Left lung (tissue), 10 donors: ENCODE results near the gene LDB2. TPM values are rescaled to one million over a fixed set of nuclear protein-coding genes. Genes with fewer than 3 reads are reported as not detected.
A peak's percentile ranks its signal among the peaks of the same experiment; 100 is the strongest.
"Not testable (repeated sequence)": the region's sequence is repeated elsewhere in the genome, so short reads cannot be mapped to it uniquely, and the experiment has no call there.

Experiments used
- ATAC-seq: fragments of 200-7000 bp; cut with Tn5 transposase; one replicate; pipeline ENCODE4 v1.9.1; 2020; ENCODE audit warnings: moderate library complexity
- DNase-seq, 4 donors: peaks; one replicate each; pipeline ENCODE4 v3.0.0-alpha.2; 2013 to 2020
- H3K27ac ChIP-seq, 2 donors: fragments of 200-600 bp; sonication (generic) in 1 of 2; one replicate each; pipeline versions ENCODE4 v1.5.0 to v1.8.0; 2020 to 2021
- H3K27me3 ChIP-seq, 2 donors: fragments of 200-600 bp; sonication (generic) in 1 of 2; one replicate each; pipeline versions ENCODE4 v1.5.0 to v1.8.0; 2020 to 2021
- H3K36me3 ChIP-seq, 2 donors: fragments of 200-600 bp; sonication (generic) in 1 of 2; one replicate each; pipeline versions ENCODE4 v1.5.0 to v1.8.0; 2020 to 2021
- H3K4me1 ChIP-seq, 2 donors: fragments of 200-600 bp; one replicate each; pipeline ENCODE4 v1.8.0; 2021
- H3K4me3 ChIP-seq, 2 donors: fragments of 200-600 bp; sonication (generic) in 1 of 2; one replicate each; pipeline versions ENCODE4 v1.5.0 to v1.8.0; 2020 to 2021; ENCODE audit warnings: mild to moderate bottlenecking in 1 of 2
- H3K9me3 ChIP-seq, 2 donors: fragments of 200-600 bp; sonication (generic) in 1 of 2; one replicate each; pipeline versions ENCODE4 v1.5.0 to v1.8.0; 2020 to 2021
- CTCF ChIP-seq, 2 donors: fragments of 200-600 bp; sonication (generic) in 1 of 2; IDR thresholded peaks; one replicate each; pipeline versions ENCODE4 v1.5.0 to v1.8.0; 2021; ENCODE audit warnings: antibody characterized with exemption in 2 of 2
- intact Hi-C, 2 donors: fragments of 100-400 bp; cut with DNase I; formaldehyde crosslinking; loops; one replicate each; pipeline versions ENCODE4 v1.11.2 to v1.14.2; 2022
- polyA plus RNA-seq, 6 donors: library from polyadenylated mRNA; unstranded; fragments of 120-200 nt; gene quantifications; one replicate each; pipeline ENCODE4 v1.2.1, GENCODE V29; 2013; ENCODE audit not compliant: insufficient read length in 6 of 6
- total RNA-seq, 2 donors: library from RNA; stranded (reverse); fragmentation: NEBNext Ultra II Directional; extraction: Animal tissue kit (Norgen Biotek cat#: 25700); gene quantifications; one replicate each; pipeline ENCODE4 v1.2.1, GENCODE V29; 2021
- donor health status: DM: no; HTN: yes; CAD: no.
- donor health status: DM: no; HTN: no; CAD: no.

The LDB2 gene
- total and polyA plus RNA-seq, 8 donors = 37.7 to 97.0 (median 78.5) TPM

GRCh38 chr4:16931339-16932305 is 33.2 kb upstream of the LDB2 start:
- Histone ChIP-seq H3K4me1 (no peaks in the 10 kb centered on the region), H3K4me3 (no peak overlapping the region), H3K27me3 (no peaks in the 10 kb centered on the region), H3K36me3 (no peaks in the 10 kb centered on the region), H3K9me3 (no peaks in the 10 kb centered on the region), H3K27ac (no peak overlapping the region)
- ATAC-seq (no peak), DNase-seq (no peak)
- no peak for TF ChIP-seq CTCF (IDR thresholded peaks at IDR 0.05)
- intact Hi-C loops = no loop called here

GRCh38 chr4:16926214-16926613 is 27.8 kb upstream of the LDB2 start:
- no peaks in the 10 kb centered on the region for H3K36me3 ChIP-seq
- H3K27me3 ChIP-seq = no peaks in the 10 kb centered on the region
- DNase-seq (no peak), ATAC-seq (no peak)
- intact Hi-C loops = no loop called here
- no peaks in the 10 kb centered on the region for H3K9me3 ChIP-seq
- no peak overlapping the region for H3K27ac ChIP-seq
- no peaks in the 10 kb centered on the region for H3K4me1 ChIP-seq
- TF ChIP-seq CTCF (IDR thresholded peaks at IDR 0.05) = no peak
- no peak overlapping the region for H3K4me3 ChIP-seq

GRCh38 chr4:16918716-16919115 is 20.3 kb upstream of the LDB2 start:
- H3K4me3 ChIP-seq, ATAC-seq, H3K4me1 ChIP-seq, intact Hi-C loops, H3K9me3 ChIP-seq, H3K27me3 ChIP-seq, H3K36me3 ChIP-seq, H3K27ac ChIP-seq, DNase-seq: not testable (repeated sequence)

- H3K4me3 ChIP-seq = no peak overlapping the region
- ATAC-seq = peak; percentile 56
- H3K36me3 ChIP-seq = no peaks in the 10 kb centered on the region
- no peaks in the 10 kb centered on the region for H3K4me1 ChIP-seq
- intact Hi-C loops = no loop called here
- peak; percentile 50 to 62 for TF ChIP-seq CTCF (IDR thresholded peaks at IDR 0.05)
- no peaks in the 10 kb centered on the region for H3K9me3 ChIP-seq
- H3K27me3 ChIP-seq = no peaks in the 10 kb centered on the region
- no peak overlapping the region for H3K27ac ChIP-seq
- DNase-seq = no peak
Observed at GRCh38 chr4:16916719-16917337, 18.4 kb upstream of the LDB2 start.

GRCh38 chr4:16916031-16916430 is 17.6 kb upstream of the LDB2 start:
- DNase-seq (no peak), ATAC-seq (no peak)
- no peak for TF ChIP-seq CTCF (IDR thresholded peaks at IDR 0.05)
- no peaks in the 10 kb centered on the region for H3K36me3 ChIP-seq
- H3K27me3 ChIP-seq = no peaks in the 10 kb centered on the region
- H3K4me3 ChIP-seq = no peak overlapping the region
- no peak overlapping the region for H3K27ac ChIP-seq
- no peaks in the 10 kb centered on the region for H3K4me1 ChIP-seq
- intact Hi-C loops = no loop called here
- H3K9me3 ChIP-seq = no peaks in the 10 kb centered on the region
